NCI-H748 (cell line): ENCODE data around the gene NFATC4.

Experiments
- DNase-seq: peaks from one replicate; lab custom pipeline; 2025; ENCODE audit not compliant: unreplicated experiment; lab: John Stamatoyannopoulos, UW

Gene NFATC4

GRCh38 chr14:24427537-24428508 is 59.8 kb downstream of the NFATC4 start:
- DNase-seq: no peak

- no peak for DNase-seq
Observed at GRCh38 chr14:24428628-24429394, 60.8 kb downstream of the NFATC4 start.
